NCI-H526 (cell line): ENCODE results near the gene C2CD4A.

Source experiments
- DNase-seq, 2 experiments: peaks; one replicate each; lab custom pipeline; 2025; lab: John Stamatoyannopoulos, UW

Gene C2CD4A

GRCh38 chr15:62103431-62103830 lies 36.7 kb downstream of the C2CD4A start:
- no peak for DNase-seq

GRCh38 chr15:62104401-62104800 lies 37.6 kb downstream of the C2CD4A start:
- DNase-seq, result no peak

- DNase-seq, result no peak
These were observed 38.1 kb downstream of the C2CD4A start for GRCh38 chr15:62104846-62105245.

- DNase-seq, result no peak
These were observed 38.5 kb downstream of the C2CD4A start for GRCh38 chr15:62105266-62105665.

- no peak for DNase-seq
These were observed 39.3 kb downstream of the C2CD4A start for GRCh38 chr15:62106096-62106495.

- no peak for DNase-seq
These were observed 40.9 kb downstream of the C2CD4A start for GRCh38 chr15:62107571-62108121.

- DNase-seq, result no peak
These were observed 41.6 kb downstream of the C2CD4A start for GRCh38 chr15:62108411-62108810.

- DNase-seq, result no peak
These were observed 42.7 kb downstream of the C2CD4A start for GRCh38 chr15:62109437-62109836.

- no peak for DNase-seq
These were observed 43.4 kb downstream of the C2CD4A start for GRCh38 chr15:62109982-62110851.

GRCh38 chr15:62112081-62112480 lies 45.3 kb downstream of the C2CD4A start:
- DNase-seq, result no peak

GRCh38 chr15:62112616-62113593 lies 46.1 kb downstream of the C2CD4A start:
- no peak for DNase-seq

- peak in 1 of 2 experiments; percentile 47 for DNase-seq
These were observed 49.1 kb downstream of the C2CD4A start for GRCh38 chr15:62115847-62116246.

- no peak for DNase-seq
These were observed 51.9 kb downstream of the C2CD4A start for GRCh38 chr15:62118520-62119226.

- DNase-seq, result no peak
These were observed 52.6 kb downstream of the C2CD4A start for GRCh38 chr15:62119227-62119864.

GRCh38 chr15:62119874-62120273 lies 53.1 kb downstream of the C2CD4A start:
- DNase-seq, result no peak
